Neural progenitor cell (in vitro differentiated cells): ENCODE results near the gene RHPN2. TPM values are rescaled to one million over a fixed set of nuclear protein-coding genes. Genes with fewer than 3 reads are reported as not detected.
A peak's percentile ranks its signal among the peaks of the same experiment; 100 is the strongest.

Experiments used
- DNase-seq: peaks from one replicate; pipeline ENCODE4 v3.0.0-alpha.2; 2016; ENCODE audit warnings: low spot score
- H2AFZ ChIP-seq: fragments of 200-600 bp; sonication (generic); replicated peaks from 2 replicates; pipeline ENCODE4 v1.6.1; 2016; ENCODE audit warnings: antibody characterized with exemption
- H3F3A ChIP-seq: fragments of 200-600 bp; sonication (generic); 2 replicates; pipeline ENCODE4 v1.6.1; 2016; ENCODE audit warnings: antibody characterized with exemption, low read depth
- H3K27ac ChIP-seq: fragments of 200-600 bp; sonication (generic); 2 replicates; pipeline ENCODE4 v1.5.1; 2016; ENCODE audit warnings: mild to moderate bottlenecking
- H3K27me3 ChIP-seq: fragments of 200-600 bp; sonication (generic); 2 replicates; pipeline ENCODE4 v1.6.1; 2016; ENCODE audit warnings: mild to moderate bottlenecking, moderate library complexity
- H3K36me3 ChIP-seq: fragments of 200-600 bp; sonication (generic); 2 replicates; pipeline ENCODE4 v1.5.1; 2016
- H3K4me1 ChIP-seq: fragments of 200-600 bp; sonication (generic); 2 replicates; pipeline ENCODE4 v1.6.1; 2016; ENCODE audit warnings: mixed run types
- H3K4me2 ChIP-seq: fragments of 200-600 bp; sonication (generic); 2 replicates; pipeline ENCODE4 v1.6.1; 2016
- H3K4me3 ChIP-seq: fragments of 200-600 bp; sonication (generic); 2 replicates; pipeline ENCODE4 v1.5.1; 2016
- H3K79me2 ChIP-seq: fragments of 200-600 bp; sonication (generic); 2 replicates; pipeline ENCODE4 v1.6.1; 2016; ENCODE audit warnings: low read depth
- H3K9ac ChIP-seq: fragments of 200-600 bp; sonication (generic); 2 replicates; pipeline ENCODE4 v1.6.1; 2016
- H3K9me3 ChIP-seq: fragments of 200-600 bp; sonication (generic); 2 replicates; pipeline ENCODE4 v1.5.1; 2016; ENCODE audit warnings: low read depth
- H4K20me1 ChIP-seq: fragments of 200-600 bp; sonication (generic); 2 replicates; pipeline ENCODE4 v1.6.1; 2016; ENCODE audit warnings: low read depth
- H3K27ac Mint-ChIP-seq: 3 replicates; pipeline ENCODE4 v1.8.0; 2021; ENCODE audit warnings: mixed read lengths
- H3K27me3 Mint-ChIP-seq: 2 replicates; pipeline ENCODE4 v1.8.0; 2022; ENCODE audit warnings: low read depth, mild to moderate bottlenecking, inconsistent platforms, moderate library complexity, mixed read lengths; ENCODE audit not compliant: insufficient read depth
- H3K36me3 Mint-ChIP-seq: 3 replicates; pipeline ENCODE4 v1.8.0; 2021; ENCODE audit warnings: mixed read lengths
- H3K4me1 Mint-ChIP-seq: 3 replicates; pipeline ENCODE4 v1.8.0; 2021; ENCODE audit warnings: mixed read lengths
- H3K4me3 Mint-ChIP-seq: 3 replicates; pipeline ENCODE4 v1.8.0; 2021; ENCODE audit warnings: mild to moderate bottlenecking, moderate library complexity, mixed read lengths
- H3K9me3 Mint-ChIP-seq: 3 replicates; pipeline ENCODE4 v1.8.0; 2020; ENCODE audit warnings: mixed read lengths
- CTCF ChIP-seq: fragments of 200-600 bp; sonication (generic); IDR thresholded peaks from 2 replicates; pipeline ENCODE4 v1.5.1; 2017; ENCODE audit warnings: antibody characterized with exemption, mild to moderate bottlenecking
- EZH2 ChIP-seq: fragments of 200-600 bp; sonication (generic); IDR thresholded peaks from 2 replicates; pipeline ENCODE4 v1.6.1; 2017; ENCODE audit warnings: antibody characterized with exemption, mild to moderate bottlenecking, moderate library complexity
- EZH2phosphoT487 ChIP-seq: fragments of 200-600 bp; sonication (generic); IDR thresholded peaks from 2 replicates; pipeline ENCODE4 v1.6.1; 2017; ENCODE audit warnings: antibody characterized with exemption
- total RNA-seq: library from RNA; depleted of rRNA; stranded (reverse); fragments of >200 nt; gene quantifications from 2 replicates; pipeline ENCODE4 v1.2.3, GENCODE V29; 2015; ENCODE audit warnings: low replicate concordance

The RHPN2 gene
- total RNA-seq, 1 donor from 2014 or later: 27.0 TPM

GRCh38 chr19:32977280-32977679, 87.4 kb downstream of the RHPN2 start:
- Histone ChIP-seq H3K9ac (no peak overlapping the region), H3F3A (peaks cover 15% of the 10 kb centered on the region), H3K9me3 (no peaks in the 10 kb centered on the region), H3K4me1 (no peaks in the 10 kb centered on the region), H3K4me3 (no peak overlapping the region), H3K4me2 (no peak overlapping the region), H3K36me3 (no peaks in the 10 kb centered on the region), H3K27ac (no peak overlapping the region), H3K79me2 (no peaks in the 10 kb centered on the region), H4K20me1 (peaks cover 14% of the 10 kb centered on the region), H3K27me3 (no peaks in the 10 kb centered on the region), H2AFZ (no peak overlapping the region)
- TF ChIP-seq CTCF: no peak
- no peak for TF ChIP-seq EZH2phosphoT487
- TF ChIP-seq EZH2: no peak
- Mint-ChIP-seq H3K9me3 (no peaks in the 10 kb centered on the region), H3K4me1 (peaks cover 2% of the 10 kb centered on the region), H3K27ac (no peak overlapping the region), H3K36me3 (no peaks in the 10 kb centered on the region), H3K27me3 (no peaks in the 10 kb centered on the region), H3K4me3 (no peak overlapping the region)
- DNase-seq: no peak

- Histone ChIP-seq H3K27me3 (no peaks in the 10 kb centered on the region), H2AFZ (no peak overlapping the region), H3F3A (peaks cover 15% of the 10 kb centered on the region), H3K9ac (no peak overlapping the region), H3K4me2 (no peak overlapping the region), H4K20me1 (peaks cover 14% of the 10 kb centered on the region), H3K27ac (no peak overlapping the region), H3K36me3 (no peaks in the 10 kb centered on the region), H3K79me2 (peaks cover 4% of the 10 kb centered on the region), H3K9me3 (no peaks in the 10 kb centered on the region), H3K4me1 (no peaks in the 10 kb centered on the region), H3K4me3 (no peak overlapping the region)
- Mint-ChIP-seq H3K27me3 (peaks cover 2% of the 10 kb centered on the region), H3K36me3 (no peaks in the 10 kb centered on the region), H3K9me3 (no peaks in the 10 kb centered on the region), H3K4me1 (peaks cover 9% of the 10 kb centered on the region), H3K27ac (no peak overlapping the region), H3K4me3 (no peak overlapping the region)
- peak; percentile 96 for TF ChIP-seq CTCF
- TF ChIP-seq EZH2: no peak
- no peak for TF ChIP-seq EZH2phosphoT487
- peak; percentile 43 for DNase-seq
These were observed 88.4 kb downstream of the RHPN2 start for GRCh38 chr19:32976223-32976805.

GRCh38 chr19:32971715-32972540, 92.8 kb downstream of the RHPN2 start, which contains the start of the genes CEP89 and FAAP24:
Gene CEP89, minus strand, starts transcription at chr19:32971958. Its CDS starts 84 bp downstream, at chr19:32971874.
Gene FAAP24, plus strand, starts transcription at chr19:32972242. Its CDS starts 955 bp downstream, at chr19:32973197.
- Mint-ChIP-seq H3K27me3 (peaks cover 2% of the 10 kb centered on the region), H3K9me3 (no peaks in the 10 kb centered on the region), H3K27ac (peak within 1 kb of the TSS; percentile 94), H3K4me3 (peak within 1 kb of the TSS; percentile 100), H3K36me3 (peaks cover 6% of the 10 kb centered on the region), H3K4me1 (peaks cover 13% of the 10 kb centered on the region)
- Histone ChIP-seq H3K4me2 (peak within 1 kb of the TSS; percentile 97), H3K4me1 (no peaks in the 10 kb centered on the region), H3F3A (peaks cover 15% of the 10 kb centered on the region), H4K20me1 (peaks cover 13% of the 10 kb centered on the region), H3K36me3 (no peaks in the 10 kb centered on the region), H3K4me3 (peak within 1 kb of the TSS; percentile 87), H3K27me3 (no peaks in the 10 kb centered on the region), H3K9ac (peak within 1 kb of the TSS; percentile 70), H3K79me2 (peaks cover 25% of the 10 kb centered on the region), H3K27ac (no peak within 1 kb of the TSS), H3K9me3 (no peaks in the 10 kb centered on the region), H2AFZ (peak within 1 kb of the TSS; percentile 74)
- no peak for TF ChIP-seq EZH2phosphoT487
- TF ChIP-seq EZH2: no peak
- TF ChIP-seq CTCF: no peak
- DNase-seq: peak; percentile 99
